CD1c-positive myeloid dendritic cell (primary cell): Measurements from ENCODE around the gene BRMS1.

Source experiments
- DNase-seq: peaks from one replicate; pipeline ENCODE4 v3.0.0-alpha.2; 2016; ENCODE audit errors: extremely low spot score

Gene BRMS1

GRCh38 chr11:66309475-66309874 lies 35.4 kb downstream of the BRMS1 start:
- DNase-seq, result no peak

DNA sequence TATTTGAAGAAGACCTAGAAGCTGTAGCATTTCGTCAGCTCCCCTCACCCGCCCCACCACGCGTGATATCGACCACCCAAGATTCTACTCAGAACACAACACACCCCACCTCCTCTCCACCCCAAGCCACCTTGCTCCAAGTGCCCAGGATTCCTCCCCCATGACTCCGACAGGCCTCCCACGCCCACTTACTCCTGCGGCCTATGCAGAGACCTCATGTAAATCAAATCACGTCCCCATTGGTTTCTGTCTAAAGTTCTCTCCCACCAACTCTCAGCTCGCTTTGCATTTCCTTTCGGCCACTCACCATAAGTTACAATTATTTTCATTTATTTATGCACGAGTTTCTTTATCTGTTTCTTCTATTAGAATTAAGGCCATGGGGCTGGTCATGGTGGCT lies 42.2 kb downstream of the BRMS1 start:
- no peak for DNase-seq

DNA sequence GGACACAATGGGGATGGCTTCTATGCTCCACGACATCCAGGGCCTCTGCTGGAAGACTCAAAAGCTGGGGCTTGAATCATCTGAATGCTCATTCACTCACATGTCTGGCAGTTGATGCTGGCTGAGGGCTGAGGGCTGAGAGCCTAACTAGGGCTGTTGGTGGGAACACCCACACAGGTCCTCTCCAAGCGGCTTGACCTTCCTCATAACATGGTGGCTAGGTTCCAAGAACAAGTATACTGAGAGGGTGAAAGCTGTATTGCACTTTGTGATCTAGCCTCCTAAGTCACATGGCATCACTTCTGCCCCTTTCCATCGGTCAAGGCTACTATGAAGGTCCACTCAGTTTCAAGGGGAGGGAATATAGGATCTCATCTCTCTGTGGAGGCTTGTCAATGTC lies 45.7 kb downstream of the BRMS1 start:
- peak; percentile 32 for DNase-seq

DNA sequence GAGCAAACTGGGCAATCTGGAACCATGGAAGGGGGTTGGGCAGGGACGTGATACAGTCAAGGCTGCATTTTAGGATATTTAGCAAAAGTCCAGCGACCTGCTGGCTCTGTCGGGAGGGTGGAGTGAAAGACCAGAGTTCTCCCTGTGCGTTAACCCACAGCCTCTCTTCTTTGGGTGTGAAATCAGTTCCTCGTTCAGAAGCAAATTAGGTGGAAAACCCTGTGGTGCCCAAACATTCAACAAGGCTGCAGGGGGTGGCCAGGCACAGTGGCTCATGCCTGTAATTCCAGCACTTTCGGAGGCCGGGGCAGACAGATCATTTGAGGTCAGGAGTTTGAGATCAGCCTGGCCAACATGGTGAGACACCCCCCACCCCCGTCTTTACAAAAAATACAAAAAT lies 47.3 kb downstream of the BRMS1 start:
- DNase-seq, result no peak

DNA sequence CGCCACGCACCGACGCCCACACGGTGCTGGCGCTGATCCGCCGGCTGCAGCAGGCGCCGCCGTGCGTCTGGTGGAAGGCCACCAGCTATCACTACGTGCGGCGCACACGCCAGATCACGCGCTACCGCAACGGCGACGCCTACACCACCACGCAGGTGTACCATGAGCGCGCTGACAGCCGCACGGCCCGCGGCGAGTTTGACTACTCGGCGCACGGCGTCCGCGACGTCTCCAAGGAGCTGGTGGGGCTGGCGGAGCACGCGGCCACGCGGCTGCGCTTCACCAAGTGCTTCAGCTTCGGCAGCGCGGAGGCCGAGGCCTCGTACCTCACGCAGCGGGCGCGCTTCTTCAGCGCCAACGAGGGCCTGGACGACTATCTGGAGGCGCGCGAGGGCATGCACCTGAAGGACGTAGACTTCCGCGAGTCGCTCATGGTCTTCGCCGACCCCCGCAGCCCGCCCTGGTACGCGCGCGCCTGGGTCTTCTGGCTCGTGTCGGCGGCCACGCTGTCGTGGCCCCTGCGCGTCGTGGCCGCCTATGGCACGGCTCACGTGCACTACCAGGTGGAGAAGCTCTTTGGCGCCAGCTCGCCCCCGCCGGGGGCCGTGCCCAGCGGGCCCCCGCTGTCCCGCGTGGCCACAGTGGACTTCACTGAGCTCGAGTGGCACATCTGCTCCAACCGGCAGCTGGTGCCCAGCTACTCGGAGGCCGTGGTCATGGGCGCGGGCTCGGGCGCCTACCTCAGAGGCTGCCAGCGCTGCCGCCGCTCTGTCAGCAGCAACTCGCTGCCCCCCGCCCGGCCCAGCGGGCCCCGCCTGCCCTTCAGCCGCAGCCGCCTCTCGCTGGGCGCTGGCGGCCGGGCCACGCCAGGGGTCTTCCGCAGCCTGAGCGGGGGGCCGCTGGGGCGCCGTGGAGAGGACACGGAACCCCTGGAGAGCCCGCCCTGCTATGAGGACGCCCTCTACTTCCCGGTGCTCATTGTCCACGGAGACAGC lies 50.0 kb downstream of the BRMS1 start:
- DNase-seq, result no peak

- DNase-seq, result no peak
Measured at GRCh38 chr11:66293777-66294625, 50.9 kb downstream of the BRMS1 start.

DNA sequence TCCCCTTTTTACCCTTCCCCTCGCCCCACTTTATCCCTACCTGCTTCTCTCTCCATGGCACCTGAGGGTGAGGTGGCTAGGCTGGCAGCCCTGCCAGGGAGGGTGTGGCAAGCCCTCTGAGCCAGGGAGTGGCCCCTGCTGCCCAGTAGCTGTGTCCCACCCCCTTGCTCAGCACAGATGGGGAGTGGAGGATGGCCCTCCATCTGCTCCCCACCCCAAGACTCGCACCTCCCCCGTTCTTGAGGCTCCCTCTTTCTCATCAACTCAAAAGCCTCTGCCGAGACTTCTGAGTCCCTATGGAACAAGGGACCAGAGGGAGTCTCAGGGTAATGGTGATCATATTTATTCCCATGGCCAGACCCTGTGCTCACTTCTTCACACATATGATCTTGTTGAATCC lies 51.6 kb downstream of the BRMS1 start:
- no peak for DNase-seq

GRCh38 chr11:66292543-66293332 lies 52.2 kb downstream of the BRMS1 start:
- DNase-seq, result no peak

GRCh38 chr11:66291706-66292542 lies 53.0 kb downstream of the BRMS1 start, which contains the start of gene TMEM151A:
Gene TMEM151A (plus strand): TSS chr11:66291894. CDS start chr11:66292014, 120 bp downstream.
- peak; percentile 33 for DNase-seq

DNA sequence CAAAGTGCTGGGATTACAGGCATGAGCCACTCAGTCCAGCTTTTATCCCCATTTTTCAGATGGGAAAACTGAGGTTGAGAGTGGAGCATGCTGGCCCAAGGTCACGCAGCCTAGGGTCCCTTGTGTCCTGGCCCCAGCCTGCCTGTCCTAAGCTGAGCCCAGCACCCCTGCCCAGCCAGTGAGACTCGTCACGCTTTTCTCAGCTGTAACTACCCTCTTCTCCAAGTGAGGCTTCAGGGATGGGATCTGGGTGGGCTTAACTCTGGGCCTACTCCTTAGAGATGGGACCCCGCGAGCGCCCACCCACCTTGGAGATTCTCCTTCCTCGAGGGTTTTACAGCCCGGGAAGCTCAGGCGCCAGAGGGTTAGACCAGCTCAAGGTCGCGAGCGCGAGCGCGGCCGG lies 53.6 kb downstream of the BRMS1 start:
- DNase-seq, result no peak

GRCh38 chr11:66290330-66290621 lies 54.6 kb downstream of the BRMS1 start:
- DNase-seq, result no peak

DNA sequence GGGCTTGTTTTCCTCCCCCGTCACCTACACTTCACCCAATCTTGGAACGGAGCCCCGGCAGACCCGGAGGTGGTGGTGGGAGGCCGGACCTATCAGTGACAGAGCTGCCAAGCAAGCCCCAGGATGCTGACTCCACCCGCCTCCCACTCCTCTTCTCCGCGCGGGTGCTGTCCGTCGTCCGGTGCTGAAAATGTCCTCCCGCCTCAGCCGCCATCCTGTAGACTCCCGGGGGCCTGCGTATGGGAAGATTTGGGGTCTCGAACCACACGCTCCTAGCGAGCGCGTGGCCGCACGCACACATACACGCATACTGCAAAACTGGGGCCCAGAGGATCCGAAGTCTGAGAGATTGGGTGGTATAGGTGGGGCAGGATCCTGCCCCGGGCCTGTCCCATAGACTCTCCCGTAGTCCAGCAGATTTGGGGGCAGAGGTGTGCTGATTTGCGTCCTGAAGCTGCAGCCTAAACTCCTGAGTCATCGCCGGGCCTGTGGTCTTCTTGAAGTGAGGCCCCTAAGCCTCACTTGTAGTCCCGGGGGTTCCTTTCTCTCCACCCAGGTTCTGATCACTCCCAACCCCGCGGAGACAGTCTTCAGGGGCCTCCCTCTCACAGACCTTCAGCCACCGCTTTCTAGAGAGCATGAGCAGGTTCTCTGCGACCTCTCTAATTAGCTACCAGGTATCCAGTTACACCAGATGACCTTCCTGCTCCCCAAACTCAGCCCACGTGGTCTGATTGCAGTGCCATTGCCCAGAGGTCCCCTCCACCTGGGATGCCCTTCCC lies 55.2 kb downstream of the BRMS1 start:
- DNase-seq, result peak; percentile 81

DNA sequence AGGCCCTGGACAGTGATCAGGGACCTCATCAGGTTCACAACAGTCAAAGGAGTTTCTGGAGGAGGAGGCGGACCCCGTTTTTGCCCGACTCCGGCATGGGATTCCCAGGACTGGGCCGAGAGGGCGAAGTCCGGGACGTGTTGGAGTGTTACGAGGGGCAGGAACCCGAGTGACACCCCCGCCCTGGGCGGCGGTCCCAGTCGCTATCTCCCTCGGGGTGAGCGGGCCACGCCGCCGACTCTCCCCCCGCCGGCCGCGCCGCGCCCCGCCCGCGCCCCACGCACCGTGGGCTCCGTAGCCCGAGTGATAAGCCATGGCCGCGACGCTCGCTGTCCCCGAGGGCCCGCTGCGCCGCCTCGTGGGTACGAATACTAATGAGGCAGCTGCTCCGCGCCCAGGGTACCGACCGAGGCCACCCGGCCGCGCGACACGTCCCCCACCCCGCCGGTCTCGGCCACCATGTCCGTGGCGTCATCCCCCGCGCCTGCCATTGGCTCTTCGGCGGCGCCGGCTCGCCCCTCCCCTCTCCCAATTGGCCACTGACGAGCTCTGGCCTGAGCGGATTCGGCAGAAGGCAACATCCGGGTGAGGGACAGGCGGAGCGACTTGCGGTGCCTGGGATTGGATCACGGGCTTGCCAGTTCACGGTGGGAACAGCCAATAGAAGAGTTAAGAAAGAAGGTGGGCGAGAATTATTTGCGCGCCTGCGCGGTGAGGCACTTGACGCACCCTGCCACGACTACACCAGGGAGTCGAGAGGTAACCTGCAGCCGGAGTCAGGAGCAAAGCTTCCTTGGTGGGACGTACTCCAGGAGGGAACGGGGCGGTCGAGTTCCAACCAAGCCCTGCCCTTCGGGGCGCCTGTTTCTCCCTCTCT lies 56.0 kb downstream of the BRMS1 start, which contains the start of gene YIF1A:
Gene YIF1A, minus strand, starts transcription at position 473 of the 877 bp plus-strand sequence. Its CDS starts 158 bp downstream, at position 315.
- peak; percentile 99 for DNase-seq

DNA sequence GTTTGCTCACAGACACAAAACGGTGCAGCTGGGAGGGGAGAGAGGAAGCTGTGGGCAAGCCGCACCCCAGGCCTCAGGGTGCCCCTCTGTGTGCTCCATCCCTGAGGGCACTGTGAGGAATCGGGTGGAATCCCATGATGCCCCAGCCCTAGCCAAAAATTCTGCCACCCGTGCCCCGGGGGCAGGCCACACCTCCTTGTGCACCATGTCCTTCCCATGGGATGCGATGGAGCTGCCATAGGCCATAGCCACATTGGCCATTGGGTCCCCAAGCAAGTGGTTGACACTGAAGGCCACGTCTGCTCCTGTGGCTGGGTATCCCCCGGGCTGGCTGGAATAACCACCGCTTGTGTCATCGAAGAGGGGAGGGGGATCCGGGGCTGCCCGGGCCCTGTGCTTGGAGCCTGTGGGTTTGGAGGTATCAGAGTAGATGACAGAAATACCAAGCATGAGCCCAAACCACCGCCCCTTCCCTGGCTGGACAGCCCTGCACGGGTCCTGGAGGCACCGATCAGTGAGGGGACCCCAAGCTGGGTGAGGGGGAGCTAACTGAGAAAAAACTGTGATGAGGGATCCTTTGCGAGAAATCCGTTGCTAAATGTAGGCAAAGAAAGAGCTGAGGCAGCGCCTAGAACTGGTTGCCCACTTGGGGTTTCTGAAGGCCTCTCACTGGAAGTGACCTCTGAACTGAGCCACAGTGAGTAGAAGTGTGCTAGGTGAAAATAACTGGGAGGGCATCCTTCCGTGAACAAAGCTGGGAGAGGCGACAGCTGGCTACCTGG lies 56.8 kb downstream of the BRMS1 start:
- DNase-seq, result no peak
